K562 (cell line): Measurements from ENCODE around the gene CRPPA. TPM values are rescaled to one million over a fixed set of nuclear protein-coding genes. Genes with fewer than 3 reads are reported as not detected.

Experiments
- BACH1 ChIP-seq: fragments of 200-800 bp; sonication (Bioruptor generic); IDR thresholded peaks from 2 replicates; pipeline ENCODE4 v1.6.1; 2016; ENCODE audit warnings: missing genetic modification characterization, missing compliant biosample characterization
- BCLAF1 ChIP-seq, 2 experiments: fragments of 450-650 bp in 1 of 2; IDR thresholded peaks; 2 replicates each; pipeline ENCODE4 v1.6.1; 2011 to 2017; ENCODE audit warnings: low read depth in 2 of 2, antibody characterized with exemption in 1 of 2, borderline replicate concordance in 1 of 2, low read length in 1 of 2, mild to moderate bottlenecking in 1 of 2, mixed read lengths in 1 of 2; ENCODE audit not compliant: control insufficient read depth in 1 of 2
- LARP7 ChIP-seq: fragments of 450-650 bp; IDR thresholded peaks from 2 replicates; pipeline ENCODE4 v1.6.1; 2016
- LEF1 ChIP-seq: fragments of 450-650 bp; IDR thresholded peaks from 2 replicates; pipeline ENCODE4 v1.6.1; 2016; ENCODE audit warnings: mild to moderate bottlenecking
- MAFF ChIP-seq: IDR thresholded peaks from 2 replicates; pipeline ENCODE4 v1.6.1; 2012; ENCODE audit warnings: low read length, improper control_type of control experiment
- MBD1 ChIP-seq: fragments of 250-450 bp; sonication (Bioruptor Pico); IDR thresholded peaks from 2 replicates; pipeline ENCODE4 v1.8.0; 2022; ENCODE audit warnings: inconsistent platforms
- MCM2 ChIP-seq: fragments of 450-650 bp; IDR thresholded peaks from 2 replicates; pipeline ENCODE4 v1.6.1; 2017; ENCODE audit warnings: low read depth, mild to moderate bottlenecking
- MGA ChIP-seq: fragments of 450-650 bp; IDR thresholded peaks from 2 replicates; pipeline ENCODE4 v1.6.1; 2016; ENCODE audit warnings: mild to moderate bottlenecking, moderate library complexity
- MYNN ChIP-seq, 2 experiments: sonication (generic); formaldehyde crosslinking in 1 of 2; IDR thresholded peaks; 2 replicates each; pipeline versions ENCODE4 v1.5.0 to v1.6.1; 2016 to 2020; ENCODE audit warnings: antibody characterized with exemption in 1 of 2, missing genetic modification reagents in 1 of 2
- ZNF639 ChIP-seq, 2 experiments: fragments of 200-800 bp in 1 of 2; sonication (Bioruptor generic) in 1 of 2; sonication (generic) in 1 of 2; formaldehyde crosslinking in 1 of 2; IDR thresholded peaks in 1 of 2; conservative IDR thresholded peaks in 1 of 2; 2 replicates each; pipeline versions ENCODE4 v1.5.0 to v1.6.1; 2016 to 2020; ENCODE audit warnings: missing compliant biosample characterization in 1 of 2, missing genetic modification characterization in 1 of 2, missing genetic modification reagents in 1 of 2
- polyA plus RNA-seq, 8 experiments: library from polyadenylated mRNA; depleted of rRNA in 4 of 8; stranded (reverse) in 5 of 8; unstranded in 3 of 8; fragments of >200 nt; fragmentation: Nextera tagmentation in 2 of 8; fragmentation: Illumina TruSeq in 1 of 8; extraction: Ambion mirVana in 2 of 8; extraction: Trizol in 1 of 8; gene quantifications; 2 replicates each; pipeline versions ENCODE4 v1.2.1 to v1.2.3, GENCODE V29; 2011 to 2014; ENCODE audit warnings: inconsistent platforms in 1 of 8, missing spikeins in 1 of 8
- total RNA-seq, 7 experiments: library from RNA; depleted of rRNA in 6 of 7; stranded (reverse); fragments of >200 nt in 6 of 7; fragmentation: Illumina TruSeq in 2 of 7; extraction: Trizol in 2 of 7; gene quantifications; 2 replicates each; pipeline versions ENCODE4 v1.2.1 to v1.2.3, GENCODE V29; 2011 to 2021; ENCODE audit warnings: low replicate concordance in 1 of 7

Gene CRPPA
- total and polyA plus RNA-seq, 9 of the 15 experiments (the other 6 are each of a cell fraction or from before 2014, with no cell fraction given), result 3.9 to 14.4 (median 7.8) TPM

- TF ChIP-seq MGA, result no peak
- TF ChIP-seq LARP7, result no peak
- TF ChIP-seq ZNF639 (CRISPR knock-in tag; conservative IDR thresholded peaks at IDR 0.05 in 1 of 2, IDR thresholded peaks at IDR 0.05 in 1 of 2), result no peak
- 0 out of 2 replicates have a peak, but pooled peaks have one; percentile 9 for TF ChIP-seq LEF1
- TF ChIP-seq BCLAF1 (IDR thresholded peaks at IDR 0.05; ENCODE audit: borderline replicate concordance in 1 of 2, control insufficient read depth in 1 of 2, low read depth in 2 of 2, low read length in 1 of 2), result no peak
- TF ChIP-seq MYNN (IDR thresholded peaks at IDR 0.05), result no peak
- no peak for TF ChIP-seq MYNN (CRISPR knock-in tag; IDR thresholded peaks at IDR 0.05)
- no peak for TF ChIP-seq MBD1 (CRISPR knock-in tag)
- no peak for TF ChIP-seq MCM2
- TF ChIP-seq MAFF, result no peak
- TF ChIP-seq BACH1 (tag), result no peak
These were observed 1.6 kb upstream of the CRPPA start (continued) for GRCh38 chr7:16422917-16423316.
